C1 segment of cervical spinal cord (tissue), 14 donors: ENCODE results near the gene RIN1.
"Not testable (repeated sequence)": the region's sequence is repeated elsewhere in the genome, so short reads cannot be mapped to it uniquely, and the experiment has no call there.

Experiments
- DNase-seq, 14 donors: peaks; one replicate each; lab custom pipeline; 2025; lab: John Stamatoyannopoulos, UW

Gene RIN1, protein sequence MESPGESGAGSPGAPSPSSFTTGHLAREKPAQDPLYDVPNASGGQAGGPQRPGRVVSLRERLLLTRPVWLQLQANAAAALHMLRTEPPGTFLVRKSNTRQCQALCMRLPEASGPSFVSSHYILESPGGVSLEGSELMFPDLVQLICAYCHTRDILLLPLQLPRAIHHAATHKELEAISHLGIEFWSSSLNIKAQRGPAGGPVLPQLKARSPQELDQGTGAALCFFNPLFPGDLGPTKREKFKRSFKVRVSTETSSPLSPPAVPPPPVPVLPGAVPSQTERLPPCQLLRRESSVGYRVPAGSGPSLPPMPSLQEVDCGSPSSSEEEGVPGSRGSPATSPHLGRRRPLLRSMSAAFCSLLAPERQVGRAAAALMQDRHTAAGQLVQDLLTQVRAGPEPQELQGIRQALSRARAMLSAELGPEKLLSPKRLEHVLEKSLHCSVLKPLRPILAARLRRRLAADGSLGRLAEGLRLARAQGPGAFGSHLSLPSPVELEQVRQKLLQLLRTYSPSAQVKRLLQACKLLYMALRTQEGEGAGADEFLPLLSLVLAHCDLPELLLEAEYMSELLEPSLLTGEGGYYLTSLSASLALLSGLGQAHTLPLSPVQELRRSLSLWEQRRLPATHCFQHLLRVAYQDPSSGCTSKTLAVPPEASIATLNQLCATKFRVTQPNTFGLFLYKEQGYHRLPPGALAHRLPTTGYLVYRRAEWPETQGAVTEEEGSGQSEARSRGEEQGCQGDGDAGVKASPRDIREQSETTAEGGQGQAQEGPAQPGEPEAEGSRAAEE

DNA sequence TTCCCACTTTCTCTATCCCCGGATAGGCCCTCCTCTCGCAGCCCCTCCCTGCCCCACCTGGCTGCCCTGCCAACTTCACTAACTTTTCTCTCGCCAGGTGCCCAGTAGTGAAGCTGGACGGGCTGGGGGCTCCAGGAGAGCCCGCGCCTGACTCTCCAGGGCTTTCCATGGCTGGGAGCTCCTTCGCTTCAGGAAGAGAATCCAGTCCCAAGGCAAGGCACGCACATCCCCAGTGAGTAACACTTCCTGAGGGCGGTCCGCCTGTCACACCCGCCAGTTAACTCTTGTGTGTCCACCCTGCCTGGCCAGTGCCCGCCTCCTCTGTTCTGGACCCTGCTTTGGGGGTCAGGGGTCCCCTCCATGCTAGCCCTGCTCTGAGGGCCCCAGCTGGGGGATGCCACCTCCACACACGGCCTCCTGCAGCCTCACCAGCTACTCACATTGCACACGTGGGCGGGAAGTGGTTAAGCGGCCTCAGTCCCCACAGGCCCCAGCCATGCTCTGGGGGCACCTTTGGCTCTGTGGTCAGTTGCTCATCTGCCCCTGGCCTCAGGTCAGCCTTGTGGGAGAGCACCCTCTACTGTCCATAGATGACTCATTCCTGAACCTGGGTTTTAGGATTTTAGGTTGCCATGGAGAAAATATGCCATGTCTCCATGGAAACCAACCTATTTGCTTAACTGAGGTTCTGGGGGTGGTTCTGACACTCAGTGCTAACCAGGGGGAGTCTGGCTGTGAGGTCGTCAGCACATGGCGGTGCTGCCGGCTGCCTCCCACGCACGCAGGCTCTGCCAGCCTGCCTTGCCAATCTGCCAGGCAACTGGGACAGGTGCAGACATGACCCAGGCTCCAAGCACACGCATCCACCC lies at the start of gene RIN1:
RIN1 (minus strand) TSS at position 201 of the 869 bp plus-strand sequence; CDS start at position 169, 32 bp downstream.
- peak in 4 of 14 donors; percentile 22 to 94 (median 50) for DNase-seq

DNA sequence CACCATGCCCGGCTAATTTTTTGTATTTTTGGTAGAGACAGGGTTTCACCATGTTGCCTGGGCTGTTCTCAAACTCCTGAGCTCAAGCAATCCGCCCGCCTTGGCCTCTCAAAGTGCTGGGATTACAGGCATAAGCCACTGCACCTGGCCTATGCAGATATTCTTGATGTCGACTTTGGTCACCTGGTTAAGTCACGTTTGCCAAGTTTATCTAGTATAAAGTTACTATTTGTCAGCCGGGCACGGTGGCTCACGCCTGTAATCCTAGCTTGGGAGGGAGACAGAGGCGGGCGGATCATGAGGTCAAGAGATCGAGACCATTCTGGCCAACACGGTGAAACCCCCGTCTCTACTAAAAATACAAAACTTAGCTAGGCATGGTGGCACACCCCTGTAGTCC lies 48.1 kb upstream of the RIN1 start:
- not testable (repeated sequence) for DNase-seq

DNA sequence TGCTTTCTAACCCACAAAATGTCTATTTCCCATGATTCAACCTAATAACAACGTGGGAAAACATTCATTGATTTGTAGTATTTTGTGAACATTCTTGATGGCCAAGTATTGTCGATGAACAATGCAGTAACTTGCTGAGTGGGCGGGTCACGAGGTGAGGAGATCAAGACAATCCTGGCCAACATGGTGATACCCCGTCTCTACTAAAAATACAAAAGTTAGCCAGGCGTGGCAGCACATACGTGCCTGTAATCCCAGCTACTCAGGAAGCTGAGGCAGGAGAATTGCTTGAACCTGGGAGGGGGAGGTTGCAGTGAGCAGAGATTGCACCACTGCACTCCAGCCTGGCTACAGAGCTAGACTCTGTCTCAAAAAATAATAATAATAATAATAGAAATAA lies 44.0 kb upstream of the RIN1 start:
- DNase-seq = not testable (repeated sequence)

DNA sequence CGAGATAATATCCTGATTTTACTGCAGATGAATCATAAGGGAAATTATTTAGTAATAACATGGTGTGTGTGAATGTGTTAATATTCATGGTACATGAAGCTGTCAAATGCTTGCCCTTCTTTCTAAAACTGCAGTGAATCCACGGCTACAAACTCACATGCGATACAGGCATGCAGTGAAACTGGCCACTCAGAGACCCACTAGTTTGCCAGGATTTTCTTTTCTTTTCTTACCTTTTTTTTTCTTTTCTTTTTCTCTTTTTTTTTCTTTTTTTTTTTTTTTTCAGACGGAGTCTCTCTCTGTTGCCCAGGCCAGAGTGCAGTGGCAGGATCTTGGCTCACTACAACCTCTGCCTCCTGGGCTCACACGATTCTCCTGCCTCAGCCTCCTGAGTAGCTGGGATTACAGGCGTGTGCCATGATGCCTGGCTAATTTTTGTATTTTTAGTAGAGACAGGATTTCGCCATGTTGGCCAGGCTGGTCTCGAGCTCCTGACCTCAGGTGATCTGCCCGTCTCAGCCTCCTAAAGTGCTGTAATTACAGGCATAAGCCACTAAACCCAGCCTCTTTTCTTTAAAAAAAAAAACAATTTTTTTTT lies 37.6 kb upstream of the RIN1 start:
- DNase-seq = not testable (repeated sequence)

DNA sequence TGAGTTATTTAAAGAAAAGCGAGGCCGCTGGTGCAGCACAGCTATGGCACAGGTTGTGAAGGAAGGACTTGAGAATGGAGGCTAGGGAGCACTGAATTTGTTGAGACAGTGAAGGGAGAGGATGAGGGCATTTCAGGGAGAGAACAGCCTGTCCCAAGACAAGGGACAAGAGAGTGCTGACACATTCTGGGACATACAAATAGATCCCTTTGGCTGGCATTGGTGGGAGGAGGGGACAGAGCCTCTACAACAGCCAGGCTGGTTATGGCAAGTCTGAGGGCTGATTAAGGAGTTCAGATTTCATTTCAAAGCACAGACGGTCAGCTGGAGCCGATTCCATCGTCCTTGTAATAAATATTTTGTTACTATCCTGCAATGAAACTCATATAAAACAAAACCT lies 37.0 kb upstream of the RIN1 start:
- DNase-seq = peak in 5 of 14 donors; percentile 1 to 66 (median 37)

DNA sequence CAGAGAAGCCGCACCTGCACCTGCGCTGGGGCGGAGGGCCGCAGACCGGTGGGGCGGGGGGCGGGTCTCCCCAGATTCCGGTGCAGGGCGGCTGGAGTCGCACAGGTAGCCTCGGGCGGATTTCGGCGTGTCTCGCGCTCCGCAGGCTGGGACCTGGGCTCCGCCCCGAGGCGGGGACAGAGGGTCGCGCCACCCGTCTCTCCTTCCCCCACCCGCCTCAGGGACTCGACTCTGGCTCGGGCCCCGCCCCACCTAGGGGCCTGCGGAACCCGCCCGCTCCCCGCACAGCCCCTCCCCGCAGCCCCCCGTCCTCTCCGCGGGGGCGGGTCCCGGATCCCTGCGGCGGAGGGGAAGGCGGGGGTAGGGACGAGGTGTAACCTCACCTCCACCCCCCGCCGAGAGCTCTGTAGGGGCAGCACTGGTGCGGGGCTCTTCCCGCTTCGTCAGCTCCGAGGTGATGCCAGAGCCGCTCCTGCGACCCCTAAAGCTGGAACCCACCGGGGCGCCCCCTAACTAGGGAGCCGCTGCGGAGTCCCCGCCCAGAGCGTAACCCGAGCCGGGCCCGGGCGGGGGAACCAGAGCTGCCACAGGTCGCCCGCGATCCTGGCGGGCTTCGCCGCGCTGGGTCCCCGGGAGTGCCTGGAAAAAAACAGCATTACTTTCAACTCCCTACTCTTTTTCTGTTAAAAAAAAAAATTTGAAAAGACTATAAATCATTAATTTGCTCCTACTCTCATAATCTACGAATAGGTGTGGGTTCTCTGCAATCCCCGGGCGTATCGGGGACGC lies 35.6 kb upstream of the RIN1 start, which contains the start of gene SLC29A2:
SLC29A2 (minus strand) TSS at position 134 of the 789 bp plus-strand sequence. CDS start 169 bp downstream, outside the sequence.
- peak in 7 of 14 donors; percentile 26 to 71 (median 50) for DNase-seq

DNA sequence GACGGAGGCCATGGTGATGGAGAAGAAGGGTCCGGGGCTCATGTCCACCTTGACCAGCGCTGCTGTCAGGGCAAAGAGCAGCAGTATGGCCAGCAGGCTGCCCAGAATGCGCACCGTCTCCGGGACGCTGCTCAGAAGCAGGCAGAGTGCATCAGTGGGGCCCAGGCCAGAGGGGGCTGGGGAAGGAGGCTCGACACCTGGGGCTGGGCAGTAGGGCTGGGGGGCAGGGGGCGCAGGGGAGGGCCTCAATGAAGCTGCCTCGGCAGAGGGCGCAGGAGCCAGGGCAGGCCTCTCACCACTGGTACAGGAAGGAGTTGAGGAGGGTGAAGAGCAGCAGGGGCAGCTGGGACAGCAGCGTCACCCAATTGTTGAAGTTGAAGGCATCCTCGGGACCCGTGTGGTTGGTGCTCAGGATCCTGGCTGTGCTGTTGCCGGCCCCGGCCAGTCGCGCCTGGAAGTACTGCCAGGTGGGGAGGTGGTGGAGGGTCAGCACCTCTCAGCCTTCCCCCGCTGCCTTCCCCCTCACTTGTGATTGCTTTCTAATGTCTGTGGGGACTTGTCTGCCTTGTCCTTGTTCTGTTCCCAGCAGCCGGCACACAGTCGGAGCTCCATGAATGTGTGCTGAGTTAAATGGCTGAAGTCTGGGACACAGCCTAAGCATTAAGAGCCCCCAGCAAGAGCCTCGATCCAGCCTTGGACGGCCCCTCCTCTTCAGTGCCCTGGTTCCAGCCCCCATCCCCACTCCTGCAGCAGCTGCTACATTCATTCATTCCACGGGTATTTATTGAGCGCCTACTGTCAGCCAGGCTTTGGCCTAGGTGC lies 33.0 kb upstream of the RIN1 start:
- no peak for DNase-seq

DNA sequence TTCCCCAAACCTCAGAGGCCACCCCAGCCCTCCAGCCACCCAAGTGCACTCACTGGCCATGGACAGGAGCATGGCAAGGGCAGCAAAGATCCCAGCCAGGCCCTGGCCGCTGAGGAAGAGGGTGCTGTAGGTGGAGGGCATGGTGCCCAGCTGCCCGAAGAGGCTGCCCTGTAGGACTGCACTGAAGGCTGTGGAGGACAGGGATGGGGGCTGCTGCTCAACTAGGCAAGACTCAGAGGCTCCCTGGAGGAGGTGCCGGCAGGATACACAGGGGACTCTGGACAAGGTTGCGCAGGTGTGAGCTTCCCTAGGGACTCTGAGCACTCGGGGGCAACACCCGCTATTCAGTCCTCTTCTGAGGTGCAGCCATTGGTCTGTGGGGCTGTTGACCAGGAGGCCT lies 32.2 kb upstream of the RIN1 start:
- DNase-seq = no peak

DNA sequence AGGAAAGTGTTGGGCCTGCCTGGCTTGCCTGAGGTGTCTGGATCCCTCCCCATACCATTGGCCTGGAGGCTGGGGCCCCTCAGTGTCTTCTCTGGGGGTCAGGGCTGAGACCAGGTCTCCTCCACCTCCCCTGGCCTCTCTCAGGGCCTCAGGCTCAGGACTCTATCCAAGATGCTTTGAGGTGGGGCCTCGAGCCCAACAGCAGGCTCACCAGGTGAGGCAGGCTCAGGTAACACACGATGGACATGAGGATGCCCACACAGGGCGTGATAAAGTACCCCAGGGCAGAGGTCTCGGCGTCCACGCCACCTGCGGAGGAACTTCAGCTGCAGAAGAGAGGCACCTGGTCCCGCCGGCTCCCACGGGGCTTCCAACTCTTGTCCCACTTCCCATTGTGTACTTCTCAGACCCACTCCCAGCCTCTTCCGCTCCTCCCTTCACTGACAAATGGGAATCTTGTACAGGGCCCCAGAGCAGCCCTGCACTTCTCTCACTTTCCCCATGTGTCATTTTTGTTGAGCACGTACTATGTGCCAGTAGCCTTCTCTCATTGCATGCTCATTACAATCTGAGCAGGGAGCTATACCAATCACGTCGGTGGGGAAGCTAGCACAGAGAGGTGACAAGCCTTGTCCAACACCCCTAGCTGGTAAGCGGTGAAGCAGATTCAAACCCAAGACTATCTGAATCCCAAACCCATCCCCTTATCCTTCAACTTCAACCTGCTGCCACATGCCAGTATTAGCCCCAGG lies 31.5 kb upstream of the RIN1 start:
- no peak for DNase-seq

DNA sequence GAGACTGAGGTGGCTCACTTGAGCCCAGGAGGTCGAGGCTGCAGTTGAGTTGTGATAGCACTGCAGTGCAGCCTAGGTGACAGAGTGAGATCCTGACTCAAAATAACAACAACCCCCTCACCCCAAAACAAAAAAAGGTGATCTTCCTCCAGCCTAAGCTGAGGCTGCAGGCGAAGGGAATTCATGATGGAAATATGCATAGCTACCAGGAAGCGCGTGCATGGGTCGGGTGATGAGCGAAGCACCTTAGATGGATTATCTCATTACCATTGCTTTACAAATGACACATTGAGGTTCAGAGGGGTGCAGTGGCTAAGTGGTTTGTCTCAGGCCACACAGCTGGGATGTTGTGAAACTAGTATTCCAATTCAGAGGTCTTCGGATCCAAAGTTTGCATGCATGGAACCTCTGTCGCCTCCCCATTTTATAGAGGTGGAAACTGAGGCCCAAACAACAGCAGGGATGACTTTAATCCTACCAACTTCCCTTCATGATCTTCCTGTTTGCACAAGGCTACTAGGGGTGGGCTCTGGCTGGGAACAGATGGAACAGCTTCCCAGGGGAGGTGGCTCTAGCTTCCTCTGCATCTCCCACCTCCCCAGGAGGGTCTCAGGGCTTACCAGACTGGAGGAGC lies 30.7 kb upstream of the RIN1 start:
- no peak for DNase-seq

DNA sequence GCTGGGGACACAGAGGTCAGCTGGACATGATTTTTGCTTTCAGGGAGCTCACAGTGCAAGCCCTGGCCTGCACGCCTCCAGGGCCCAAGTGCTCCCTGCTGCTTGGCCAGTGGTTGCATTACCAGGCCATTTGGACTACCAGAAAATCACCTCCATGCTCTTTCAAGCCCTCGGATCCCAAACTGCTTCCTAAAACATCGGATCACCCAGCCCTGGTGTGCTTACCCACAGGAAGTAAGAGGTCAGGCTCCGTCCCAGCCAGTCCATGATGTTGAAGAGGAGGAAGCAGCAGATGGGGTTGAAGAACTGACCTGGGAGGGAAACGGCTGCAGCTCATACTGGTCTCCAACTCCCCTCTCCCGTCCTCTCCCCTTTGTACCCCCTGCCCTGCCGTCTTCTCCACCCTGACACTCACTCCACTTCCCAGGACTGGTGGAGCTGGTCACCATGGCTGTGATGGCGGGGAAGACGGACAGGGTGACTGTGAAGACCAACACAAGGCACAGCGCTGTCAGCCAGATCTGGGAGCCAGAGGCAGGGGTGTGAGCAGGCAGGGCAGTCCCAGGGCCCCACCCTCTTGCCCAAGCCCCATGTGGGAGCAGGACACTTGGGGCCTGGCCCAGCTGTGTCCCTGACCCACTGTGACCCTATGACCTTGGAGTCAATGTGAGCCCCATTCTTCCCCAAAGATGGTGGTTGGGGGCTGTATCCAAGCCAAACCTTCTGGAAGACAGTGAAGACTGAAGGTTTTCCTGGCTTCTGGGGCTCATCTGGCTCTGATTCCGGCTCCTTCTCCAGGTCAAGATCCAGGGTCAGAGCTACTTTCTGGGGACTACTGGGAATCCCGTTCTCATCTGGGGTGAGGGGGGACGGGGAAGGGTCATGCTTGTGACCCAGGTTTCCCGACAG lies 29.7 kb upstream of the RIN1 start:
- no peak for DNase-seq

DNA sequence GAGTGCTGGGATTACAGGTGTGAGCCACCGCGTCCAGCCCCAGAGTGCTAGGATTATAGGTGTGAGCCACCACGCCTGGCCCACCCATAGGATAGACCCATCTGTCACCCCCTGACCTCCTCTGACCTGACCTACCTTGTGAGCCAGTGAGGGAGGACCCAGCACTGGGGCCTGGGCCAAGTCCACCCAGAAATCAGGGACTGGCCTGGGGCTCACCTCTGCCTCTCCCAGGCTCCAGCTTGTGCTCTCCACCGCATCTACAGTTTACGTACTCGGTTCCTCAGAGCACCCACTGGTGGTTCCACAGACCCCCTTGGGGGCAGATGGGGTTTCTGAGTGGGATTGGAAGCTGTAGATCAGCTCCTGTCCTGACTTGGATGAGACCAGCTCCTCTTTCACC lies 28.9 kb upstream of the RIN1 start:
- DNase-seq = no peak

DNA sequence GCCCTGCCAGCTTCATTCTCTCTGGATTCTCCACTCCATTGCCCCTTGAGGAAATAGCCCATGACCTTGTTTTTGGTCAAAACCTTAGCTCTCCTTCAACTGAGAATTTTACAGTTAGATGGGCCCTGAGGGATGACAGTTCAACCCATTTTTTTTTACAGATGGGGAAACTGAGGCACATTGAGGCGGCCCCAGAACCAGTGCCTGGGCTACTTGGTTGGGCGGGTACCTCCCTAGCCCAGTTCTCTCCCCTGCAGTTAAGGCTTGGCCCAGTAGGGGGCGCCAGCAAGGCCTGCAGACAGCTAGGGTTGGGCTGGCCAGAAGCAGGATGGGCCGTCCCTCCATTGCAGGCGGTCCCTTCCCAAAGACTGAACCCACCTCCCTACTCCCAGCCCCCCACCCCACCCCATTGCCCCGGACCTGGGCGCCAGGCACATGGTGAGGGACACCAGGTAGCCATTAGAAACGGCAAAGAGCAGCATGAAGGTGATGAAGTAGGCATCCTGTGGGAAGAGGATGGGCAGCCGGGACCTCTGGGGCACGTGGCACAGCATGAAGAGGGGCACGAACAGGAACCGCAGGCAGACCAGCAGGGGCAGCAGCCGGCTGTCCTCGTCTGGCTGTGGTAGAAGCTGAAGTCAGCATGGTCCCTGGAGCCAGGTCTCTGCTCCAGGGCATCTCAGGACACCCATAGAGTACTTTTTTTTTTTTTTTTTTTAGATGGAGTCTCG lies 27.7 kb upstream of the RIN1 start:
- no peak for DNase-seq

DNA sequence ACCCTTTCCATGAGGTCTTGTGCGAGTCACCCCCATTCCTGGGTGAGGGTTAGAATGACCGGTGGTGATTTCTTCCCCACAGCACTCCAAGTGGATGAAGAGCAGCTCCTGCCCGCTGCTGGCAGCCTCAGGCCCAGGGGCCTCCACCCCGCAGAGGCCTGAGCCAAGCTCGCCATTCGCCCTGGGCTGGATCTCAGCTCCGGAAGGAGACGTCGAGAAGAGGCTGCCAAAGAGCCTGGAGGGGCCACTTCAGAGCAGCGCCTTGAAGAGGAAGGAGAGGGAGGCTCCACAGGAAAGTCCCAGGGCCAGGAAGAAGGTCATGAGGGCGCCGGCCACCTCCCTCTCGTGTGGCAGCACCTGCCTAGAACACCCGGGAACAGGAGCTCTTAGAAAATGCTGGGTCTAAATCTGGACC lies 27.0 kb upstream of the RIN1 start:
- DNase-seq = no peak

DNA sequence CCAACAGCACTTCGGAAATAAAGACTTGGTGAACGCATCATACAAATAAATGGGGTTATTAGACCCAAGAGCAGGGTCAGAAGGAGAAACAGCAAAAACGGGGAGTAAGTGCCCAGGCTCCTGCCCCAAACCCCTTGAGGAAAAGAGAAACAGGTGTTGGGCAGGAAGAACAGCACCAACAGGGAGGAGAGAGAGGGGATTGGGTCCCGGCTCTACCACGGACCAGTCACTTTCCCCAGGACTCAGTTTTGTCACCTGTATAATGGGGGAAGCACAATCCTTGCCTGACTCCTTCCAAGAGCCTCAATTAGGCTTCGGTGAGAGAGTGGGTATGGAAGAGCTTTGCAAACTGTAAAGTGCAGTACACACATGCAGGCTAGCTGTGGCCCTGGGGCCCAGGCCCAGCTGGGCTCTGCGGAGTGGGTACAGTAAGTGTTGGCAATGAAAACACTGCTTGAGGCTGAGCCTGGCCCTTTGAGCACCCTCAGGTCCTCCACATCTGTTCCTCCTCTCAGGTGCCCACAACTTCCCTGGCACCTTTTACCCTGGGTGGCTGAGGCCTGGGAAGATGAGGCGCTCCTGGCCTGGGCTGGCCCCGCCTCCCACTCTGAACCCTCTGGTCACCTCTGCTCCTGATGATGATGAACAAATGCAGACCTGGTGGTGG lies 26.4 kb upstream of the RIN1 start:
- no peak for DNase-seq

DNA sequence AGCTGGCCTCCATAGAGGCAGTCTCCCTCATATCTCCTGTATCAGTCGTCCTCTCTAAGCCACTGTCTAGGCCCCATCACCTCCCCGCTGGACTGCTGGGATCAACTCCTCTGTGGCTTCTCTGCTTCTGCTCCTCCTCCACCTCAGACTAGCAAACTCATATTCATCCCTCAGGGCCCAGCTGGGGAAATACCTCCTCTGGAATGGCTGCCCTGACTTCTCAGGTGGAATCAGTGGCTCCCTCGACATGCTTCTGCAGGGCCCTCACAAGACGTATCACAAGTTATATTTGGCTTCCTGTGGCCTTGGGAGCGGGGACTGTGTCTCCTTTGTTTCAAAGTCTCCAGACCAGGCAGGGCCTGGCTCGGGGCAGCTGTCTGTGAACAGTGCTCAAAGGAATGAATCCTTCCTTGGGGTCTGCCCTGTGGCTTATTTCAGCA lies 25.3 kb upstream of the RIN1 start:
- no peak for DNase-seq
